Stomach (tissue), 4 donors: ENCODE measurements around the gene TBCK.

Experiments used
- CTCF ChIP-seq, 7 experiments: fragments of 450-650 bp in 4 of 7; fragments of 200-600 bp in 3 of 7; sonication (generic) in 3 of 7; IDR thresholded peaks; one replicate each; pipeline ENCODE4 v1.5.1; 2016 to 2019; ENCODE audit warnings: antibody characterized with exemption in 7 of 7, control low read depth in 2 of 7, mild to moderate bottlenecking in 1 of 7
- POLR2A ChIP-seq, 4 donors: fragments of 450-650 bp; IDR thresholded peaks; one replicate each; pipeline ENCODE4 v1.6.1; 2016; ENCODE audit warnings: antibody characterized with exemption in 4 of 4, control low read depth in 2 of 4, mild to moderate bottlenecking in 1 of 4, moderate library complexity in 1 of 4
- POLR2AphosphoS5 ChIP-seq, 3 donors: sonication (generic); formaldehyde crosslinking; IDR thresholded peaks; one replicate each; pipeline ENCODE4 v1.6.1; 2016; ENCODE audit warnings: antibody characterized with exemption in 3 of 3

DNA sequence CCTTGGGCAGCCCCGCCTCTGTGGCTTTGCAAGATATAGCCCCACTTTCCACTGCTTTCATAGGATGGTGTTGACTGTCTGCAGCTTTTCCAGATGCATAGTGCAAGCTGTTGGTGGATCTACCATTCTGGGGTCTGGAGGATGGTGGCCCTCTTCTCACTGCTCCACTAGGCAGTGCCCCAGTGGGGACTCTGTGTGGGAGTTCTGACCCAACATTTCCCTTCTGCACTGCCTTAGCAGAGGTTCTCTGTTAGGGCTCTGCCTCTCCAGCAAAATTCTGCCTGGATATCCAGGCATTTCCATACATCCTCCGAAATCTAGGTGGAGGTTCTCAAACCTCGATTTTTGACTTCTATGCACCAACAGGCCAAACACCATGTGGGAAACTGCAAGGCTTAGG, 153.7 kb downstream of the TBCK start:
- TF ChIP-seq POLR2A (IDR thresholded peaks at IDR 0.05) (no peak), CTCF (IDR thresholded peaks at IDR 0.05) (no peak), POLR2AphosphoS5 (IDR thresholded peaks at IDR 0.05) (no peak)
